Muscle layer of duodenum (tissue), 2 donors: ENCODE measurements around the gene LBHD1.
"Not testable (repeated sequence)": the region's sequence is repeated elsewhere in the genome, so short reads cannot be mapped to it uniquely, and the experiment has no call there.

Experiments used
- H3K27ac ChIP-seq: one replicate; pipeline ENCODE4 v1.7.0; 2013; ENCODE audit warnings: mild to moderate bottlenecking, low read length
- H3K27me3 ChIP-seq: one replicate; pipeline ENCODE4 v1.7.0; 2013; ENCODE audit warnings: low read depth, mild to moderate bottlenecking, control low read depth, low read length
- H3K36me3 ChIP-seq, 2 donors: one replicate each; pipeline ENCODE4 v1.7.0; 2013; ENCODE audit warnings: low read length in 2 of 2, control low read depth in 1 of 2, mild to moderate bottlenecking in 1 of 2; ENCODE audit not compliant: insufficient read depth in 2 of 2, control insufficient read depth in 1 of 2
- H3K4me1 ChIP-seq, 2 donors: one replicate each; pipeline ENCODE4 v1.7.0; 2013; ENCODE audit warnings: low read length in 2 of 2, mild to moderate bottlenecking in 2 of 2, control low read depth in 1 of 2, moderate library complexity in 1 of 2; ENCODE audit not compliant: insufficient read depth in 2 of 2, control insufficient read depth in 1 of 2
- H3K4me3 ChIP-seq, 2 donors: one replicate each; pipeline ENCODE4 v1.7.0; 2013; ENCODE audit warnings: low read length in 2 of 2, low read depth in 1 of 2, mild to moderate bottlenecking in 1 of 2
- H3K9me3 ChIP-seq, 2 donors: one replicate each; pipeline ENCODE4 v1.7.0; 2013; ENCODE audit warnings: low read length in 2 of 2, control low read depth in 1 of 2, mild to moderate bottlenecking in 1 of 2; ENCODE audit not compliant: control insufficient read depth in 1 of 2
- donor health status: healthy.

Gene LBHD1

DNA sequence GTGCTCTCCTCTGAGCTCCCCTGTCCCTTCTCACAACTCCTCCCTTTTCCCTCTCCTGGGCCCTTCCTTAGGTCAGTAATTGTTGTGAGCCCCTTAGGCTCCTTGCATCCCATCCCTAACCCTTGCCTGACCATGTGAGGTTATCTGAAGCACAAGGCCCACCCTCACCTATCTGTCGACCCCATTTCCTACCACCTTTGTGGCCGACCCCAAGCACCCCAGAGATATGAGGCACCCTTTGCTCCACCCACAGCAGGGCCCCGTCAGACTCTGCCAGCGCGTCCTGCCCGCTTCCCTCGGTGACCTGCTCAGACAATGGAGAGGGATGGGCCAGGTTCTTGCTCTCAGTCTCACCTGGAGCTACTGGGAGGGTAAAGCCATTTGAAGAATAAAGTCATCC lies 36.7 kb upstream of the LBHD1 start:
- Histone ChIP-seq H3K9me3 (no peaks in the 10 kb centered on the region), H3K27me3 (no peaks in the 10 kb centered on the region), H3K27ac (peak overlapping the region; percentile 94), H3K4me1 (peaks cover 23 to 44% of the 10 kb centered on the region in 2 donors), H3K4me3 (peak overlapping the region; percentile 70 to 76), H3K36me3 (peaks cover 15 to 23% of the 10 kb centered on the region in 2 donors)

- no peaks in the 10 kb centered on the region for H3K27me3 ChIP-seq
- H3K9me3 ChIP-seq, result no peaks in the 10 kb centered on the region
- peaks cover 11 to 19% of the 10 kb centered on the region in 2 donors for H3K36me3 ChIP-seq
- H3K4me3 ChIP-seq, result peak overlapping the region; percentile 70 to 76
- H3K27ac ChIP-seq, result peak overlapping the region; percentile 94
- H3K4me1 ChIP-seq, result peaks cover 23 to 44% of the 10 kb centered on the region in 2 donors
These were observed 36.3 kb upstream of the LBHD1 start for GRCh38 chr11:62708392-62708791.

- no peaks in the 10 kb centered on the region for H3K9me3 ChIP-seq
- H3K27ac ChIP-seq, result peak within 1 kb of the TSS; percentile 67
- H3K36me3 ChIP-seq, result peaks cover 4 to 15% of the 10 kb centered on the region in 2 donors
- H3K4me3 ChIP-seq, result peak within 1 kb of the TSS; percentile 79 to 91
- H3K4me1 ChIP-seq, result peaks cover 23 to 44% of the 10 kb centered on the region in 2 donors
- H3K27me3 ChIP-seq, result no peaks in the 10 kb centered on the region
These were observed 35.3 kb upstream of the LBHD1 start, which contains the start of the genes BSCL2 and GNG3 for GRCh38 chr11:62707277-62707861. Gene BSCL2 (minus strand): TSS chr11:62707424. CDS start chr11:62707195, 229 bp downstream. Gene GNG3 (plus strand): TSS chr11:62707676. CDS start chr11:62708296, 620 bp downstream.

DNA sequence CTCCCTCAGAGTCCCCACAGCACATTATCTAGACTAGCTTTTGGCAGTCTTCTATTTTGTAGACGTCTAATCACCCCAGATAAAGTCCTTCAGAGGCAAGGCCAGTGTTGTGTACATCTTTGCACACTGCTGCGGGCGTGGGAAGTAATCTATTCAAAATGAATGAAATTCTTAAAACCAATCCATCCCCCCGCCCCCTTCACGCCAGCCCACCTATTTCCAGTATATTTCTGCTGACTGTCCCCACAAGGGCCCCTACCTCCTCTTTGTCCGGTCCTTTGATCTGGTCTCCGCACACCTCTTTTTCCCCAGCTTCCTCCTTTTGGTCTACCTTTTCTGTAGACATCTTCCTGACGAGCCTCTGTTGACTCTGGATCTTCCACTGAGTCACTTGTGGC lies 34.8 kb upstream of the LBHD1 start:
- Histone ChIP-seq H3K9me3 (no peaks in the 10 kb centered on the region), H3K36me3 (peaks cover 0 to 11% of the 10 kb centered on the region in 2 donors), H3K27me3 (no peaks in the 10 kb centered on the region), H3K4me1 (peaks cover 23 to 44% of the 10 kb centered on the region in 2 donors), H3K4me3 (peak overlapping the region; percentile 79 to 91), H3K27ac (peak overlapping the region; percentile 67)

- H3K36me3 ChIP-seq, result peaks cover 2 to 7% of the 10 kb centered on the region in 2 donors
- H3K27ac ChIP-seq, result peak overlapping the region; percentile 88
- no peaks in the 10 kb centered on the region for H3K9me3 ChIP-seq
- peak overlapping the region; percentile 79 to 91 for H3K4me3 ChIP-seq
- H3K4me1 ChIP-seq, result peaks cover 23 to 44% of the 10 kb centered on the region in 2 donors
- H3K27me3 ChIP-seq, result no peaks in the 10 kb centered on the region
These were observed 34.1 kb upstream of the LBHD1 start for GRCh38 chr11:62705880-62706849.

- no peaks in the 10 kb centered on the region for H3K27me3 ChIP-seq
- no peaks in the 10 kb centered on the region for H3K9me3 ChIP-seq
- H3K4me1 ChIP-seq, result peaks cover 22 to 39% of the 10 kb centered on the region in 2 donors
- H3K27ac ChIP-seq, result peak overlapping the region; percentile 88
- H3K4me3 ChIP-seq, result peak overlapping the region; percentile 79 to 91
- H3K36me3 ChIP-seq, result peaks cover 2 to 3% of the 10 kb centered on the region in 2 donors
These were observed 33.3 kb upstream of the LBHD1 start for GRCh38 chr11:62705413-62705812.

GRCh38 chr11:62703921-62704320 lies 31.9 kb upstream of the LBHD1 start:
- not testable (repeated sequence) for H3K36me3 ChIP-seq, H3K27me3 ChIP-seq, H3K4me3 ChIP-seq, H3K9me3 ChIP-seq, H3K27ac ChIP-seq
- H3K4me1 ChIP-seq, result peaks cover 17 to 33% of the 10 kb centered on the region in 2 donors

DNA sequence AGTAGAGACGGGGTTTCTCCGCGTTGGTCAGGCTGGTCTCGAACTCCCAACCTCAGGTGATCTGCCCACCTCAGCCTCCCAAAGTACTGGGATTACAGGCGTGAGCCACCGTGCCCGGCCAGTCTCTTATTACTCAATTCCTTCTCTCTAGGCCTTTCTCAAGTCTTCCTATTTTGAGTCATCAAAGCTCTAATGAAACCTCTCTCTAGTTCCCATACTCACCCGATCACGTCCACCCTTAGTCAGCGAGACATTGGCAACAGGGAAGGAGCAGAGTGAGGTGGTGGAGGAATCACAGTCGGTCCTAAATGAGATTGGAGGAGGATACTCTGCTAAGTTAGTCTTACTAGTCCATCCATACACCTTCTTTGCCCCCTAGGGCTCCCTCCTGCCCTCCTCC lies 30.2 kb upstream of the LBHD1 start:
- Histone ChIP-seq H3K36me3 (peaks cover 0 to 3% of the 10 kb centered on the region in 2 donors), H3K9me3 (no peaks in the 10 kb centered on the region), H3K27ac (no peak overlapping the region), H3K27me3 (no peaks in the 10 kb centered on the region), H3K4me1 (peaks cover 13 to 19% of the 10 kb centered on the region in 2 donors), H3K4me3 (no peak overlapping the region)

GRCh38 chr11:62694455-62695167 lies 22.5 kb upstream of the LBHD1 start:
- peaks cover 25 to 30% of the 10 kb centered on the region in 2 donors for H3K36me3 ChIP-seq
- no peak overlapping the region for H3K27ac ChIP-seq

DNA sequence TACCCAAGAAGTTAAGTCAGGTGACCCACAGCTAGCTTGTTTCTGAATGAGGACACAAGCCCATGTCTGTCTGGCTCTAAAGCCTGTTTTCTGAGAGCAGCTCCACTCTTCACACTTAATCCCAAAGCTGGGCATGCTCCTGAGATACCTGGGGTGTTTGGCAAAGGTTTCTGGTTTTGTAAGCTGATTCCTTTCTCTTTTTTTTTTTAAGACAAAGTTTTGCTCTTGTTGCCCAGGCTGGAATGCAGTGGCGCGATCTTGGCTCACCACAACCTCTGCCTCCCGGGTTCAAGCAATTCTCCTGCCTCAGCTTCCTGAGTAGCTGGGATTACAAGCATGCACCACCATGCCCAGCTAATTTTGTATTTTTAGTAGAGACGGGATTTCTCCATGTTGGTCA lies 21.6 kb upstream of the LBHD1 start:
- H3K9me3 ChIP-seq, H3K27me3 ChIP-seq, H3K27ac ChIP-seq, H3K4me3 ChIP-seq: not testable (repeated sequence)
- H3K36me3 ChIP-seq, result peaks cover 25 to 30% of the 10 kb centered on the region in 2 donors
- peaks cover 0 to 12% of the 10 kb centered on the region in 2 donors for H3K4me1 ChIP-seq

More at GRCh38 chr11:62694455-62695167, 22.5 kb upstream of the LBHD1 start:
- no peaks in the 10 kb centered on the region for H3K27me3 ChIP-seq
- no peak overlapping the region for H3K4me3 ChIP-seq
- no peaks in the 10 kb centered on the region for H3K9me3 ChIP-seq
- H3K4me1 ChIP-seq, result peaks cover 0 to 12% of the 10 kb centered on the region in 2 donors
